ENCODE data around the gene MYRIP.

DNA sequence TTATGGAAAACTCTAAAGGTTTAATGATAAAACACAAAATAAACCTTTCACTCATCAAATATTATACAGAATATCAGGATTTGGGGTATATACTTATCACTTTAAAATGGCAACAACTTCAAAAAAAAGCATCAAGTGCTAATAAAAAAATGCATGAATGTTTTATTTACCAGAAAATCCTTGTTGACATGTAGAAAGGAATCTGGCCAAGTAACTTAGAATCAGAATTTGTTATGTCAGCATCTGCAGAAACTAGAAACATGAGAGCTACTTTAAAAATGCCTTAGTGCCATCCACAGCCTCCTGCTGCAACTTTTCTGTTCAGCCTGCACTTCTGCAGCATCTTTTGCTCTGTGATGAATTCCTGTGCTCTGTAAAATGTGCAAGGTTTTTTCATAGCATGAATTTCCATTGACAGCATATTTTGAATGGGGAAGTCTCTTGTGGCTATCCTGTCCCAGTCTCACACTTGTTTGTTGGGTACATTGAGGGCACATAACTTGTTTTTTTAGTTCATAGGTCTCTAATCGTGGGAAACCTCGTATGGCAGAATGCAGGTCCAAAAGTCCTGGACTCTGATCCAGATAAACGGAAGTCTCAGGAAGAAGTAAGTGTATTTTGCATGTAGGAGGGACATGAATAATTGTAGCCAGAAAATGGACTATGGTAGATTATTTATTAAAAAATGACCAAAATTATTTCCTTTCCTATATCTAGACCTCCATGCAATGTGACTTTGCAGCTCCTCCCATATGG is 21.1 kb upstream of the MYRIP start:
- TF ChIP-seq, protein P1, sequence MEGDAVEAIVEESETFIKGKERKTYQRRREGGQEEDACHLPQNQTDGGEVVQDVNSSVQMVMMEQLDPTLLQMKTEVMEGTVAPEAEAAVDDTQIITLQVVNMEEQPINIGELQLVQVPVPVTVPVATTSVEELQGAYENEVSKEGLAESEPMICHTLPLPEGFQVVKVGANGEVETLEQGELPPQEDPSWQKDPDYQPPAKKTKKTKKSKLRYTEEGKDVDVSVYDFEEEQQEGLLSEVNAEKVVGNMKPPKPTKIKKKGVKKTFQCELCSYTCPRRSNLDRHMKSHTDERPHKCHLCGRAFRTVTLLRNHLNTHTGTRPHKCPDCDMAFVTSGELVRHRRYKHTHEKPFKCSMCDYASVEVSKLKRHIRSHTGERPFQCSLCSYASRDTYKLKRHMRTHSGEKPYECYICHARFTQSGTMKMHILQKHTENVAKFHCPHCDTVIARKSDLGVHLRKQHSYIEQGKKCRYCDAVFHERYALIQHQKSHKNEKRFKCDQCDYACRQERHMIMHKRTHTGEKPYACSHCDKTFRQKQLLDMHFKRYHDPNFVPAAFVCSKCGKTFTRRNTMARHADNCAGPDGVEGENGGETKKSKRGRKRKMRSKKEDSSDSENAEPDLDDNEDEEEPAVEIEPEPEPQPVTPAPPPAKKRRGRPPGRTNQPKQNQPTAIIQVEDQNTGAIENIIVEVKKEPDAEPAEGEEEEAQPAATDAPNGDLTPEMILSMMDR (IDR thresholded peaks at IDR 0.05): no peak
- no peak for TF ChIP-seq POLR2A (IDR thresholded peaks at IDR 0.05)

Measured in adrenal gland (tissue), 5 donors.